Germinal center (tissue), 1 donor: ENCODE results near the gene DKKL1.
"Not testable (repeated sequence)": the region's sequence is repeated elsewhere in the genome, so short reads cannot be mapped to it uniquely, and the experiment has no call there.

Source experiments
- DNase-seq: peaks from one replicate; pipeline ENCODE4 v3.0.0; 2012; ENCODE audit warnings: mixed read lengths, low spot score

The DKKL1 gene

GRCh38 chr19:49363268-49364082 lies at the start of gene DKKL1:
DKKL1 (plus strand) TSS chr19:49363877; CDS start chr19:49363999, 122 bp downstream.
- peak; percentile 92 for DNase-seq

GRCh38 chr19:49315111-49315510 lies 48.6 kb upstream of the DKKL1 start:
- no peak for DNase-seq

DNA sequence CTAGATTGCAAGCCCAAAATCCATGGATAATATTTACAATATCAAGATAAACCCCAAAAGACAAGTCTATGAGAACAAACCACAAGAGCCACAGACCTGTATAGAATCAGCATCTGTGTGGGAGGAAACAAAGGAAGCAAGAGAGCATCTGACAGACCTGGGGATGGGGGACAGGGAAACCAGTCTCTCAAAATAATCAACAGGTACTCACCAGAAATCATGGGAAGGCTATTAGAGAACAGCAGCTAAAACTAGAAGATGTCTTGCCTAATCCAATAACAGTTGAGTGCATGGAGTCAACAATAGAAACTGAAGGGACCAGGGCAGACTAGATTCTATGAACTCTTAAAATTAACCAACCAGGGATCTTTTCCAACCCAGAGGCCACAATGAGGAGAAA lies 47.4 kb upstream of the DKKL1 start:
- DNase-seq: no peak

- no peak for DNase-seq
Observed at GRCh38 chr19:49318296-49318695, 45.4 kb upstream of the DKKL1 start.

GRCh38 chr19:49324801-49325576 lies 38.7 kb upstream of the DKKL1 start, which contains the start of gene SLC6A16:
SLC6A16 (minus strand) TSS chr19:49325191; CDS start chr19:49311347, 13,844 bp downstream.
- no peak for DNase-seq

- DNase-seq: not testable (repeated sequence)
Observed at GRCh38 chr19:49325756-49326155, 37.9 kb upstream of the DKKL1 start.

DNA sequence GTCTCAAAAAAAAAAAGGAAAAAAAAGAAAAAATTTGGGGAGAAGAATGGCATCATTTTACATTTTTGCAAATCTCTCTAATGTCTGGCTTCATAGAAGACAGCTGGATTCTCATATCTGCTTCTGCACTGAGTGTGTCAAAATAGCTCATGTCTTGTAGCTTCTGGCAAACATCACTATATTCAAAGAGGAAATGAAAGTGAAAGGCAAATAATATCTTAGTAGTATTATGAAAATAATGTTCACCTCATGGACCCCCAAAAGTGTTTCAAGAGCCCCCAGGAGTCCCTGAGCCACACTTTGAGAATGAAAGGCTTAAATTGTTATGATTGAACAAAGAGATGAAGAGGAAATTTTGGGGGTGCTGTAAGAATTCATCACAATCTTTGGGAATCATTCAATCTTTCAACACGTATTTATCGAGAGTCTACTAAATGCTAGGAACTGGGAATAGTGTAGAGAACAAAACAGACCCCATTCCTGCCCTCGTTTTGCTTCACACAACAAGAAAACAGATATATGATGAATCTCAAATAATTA lies 37.4 kb upstream of the DKKL1 start:
- DNase-seq: peak; percentile 74

DNA sequence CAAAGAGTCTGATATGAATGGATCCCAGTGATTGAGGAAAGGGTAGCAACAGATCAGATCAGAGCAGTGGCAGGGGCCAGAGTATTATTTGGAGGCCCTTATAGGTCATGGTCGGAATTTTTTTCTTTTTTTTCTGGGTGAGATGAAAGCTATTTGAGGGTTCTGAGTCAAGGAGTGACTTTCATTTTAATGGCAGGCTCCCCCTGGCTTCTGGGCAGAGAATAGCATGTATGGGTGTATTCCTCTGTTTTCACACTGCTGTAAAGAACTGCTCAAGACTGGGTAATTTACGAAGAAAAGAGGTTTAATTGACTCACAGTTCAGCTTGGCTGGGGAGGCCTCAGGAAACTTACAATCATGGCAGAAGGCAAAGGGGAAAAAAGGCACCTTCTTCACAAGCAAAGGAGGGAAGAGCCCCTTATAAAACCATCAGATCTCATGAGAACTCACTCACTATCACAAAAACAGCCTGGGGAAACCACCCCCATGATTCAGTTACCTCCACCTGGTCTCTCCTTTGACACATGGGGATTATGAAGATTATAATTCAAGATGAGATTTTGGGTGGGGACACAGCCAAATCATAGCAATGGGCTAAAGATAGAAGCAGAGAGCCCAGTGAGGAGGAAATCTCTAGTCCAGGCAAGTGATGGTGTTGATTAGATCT lies 35.7 kb upstream of the DKKL1 start:
- DNase-seq: peak; percentile 48

DNA sequence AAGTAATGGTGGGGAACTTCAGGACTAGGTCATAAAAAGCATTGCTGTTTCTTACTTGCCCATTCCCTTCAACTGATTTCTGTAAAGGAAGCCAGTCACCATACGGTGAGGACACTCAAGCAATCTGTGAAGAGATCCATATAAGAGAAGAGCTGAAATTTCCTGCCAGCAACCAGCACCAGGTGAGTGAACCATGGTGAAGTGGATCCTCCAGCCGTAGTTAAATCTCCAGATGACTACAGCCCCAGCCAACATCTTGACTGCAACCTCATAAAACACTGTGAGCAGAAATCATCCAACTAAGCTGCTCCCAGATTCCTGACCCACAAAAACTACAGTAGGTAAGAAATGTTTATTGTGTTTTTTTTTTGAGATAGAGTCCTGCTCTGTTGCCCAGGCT lies 34.9 kb upstream of the DKKL1 start:
- no peak for DNase-seq

DNA sequence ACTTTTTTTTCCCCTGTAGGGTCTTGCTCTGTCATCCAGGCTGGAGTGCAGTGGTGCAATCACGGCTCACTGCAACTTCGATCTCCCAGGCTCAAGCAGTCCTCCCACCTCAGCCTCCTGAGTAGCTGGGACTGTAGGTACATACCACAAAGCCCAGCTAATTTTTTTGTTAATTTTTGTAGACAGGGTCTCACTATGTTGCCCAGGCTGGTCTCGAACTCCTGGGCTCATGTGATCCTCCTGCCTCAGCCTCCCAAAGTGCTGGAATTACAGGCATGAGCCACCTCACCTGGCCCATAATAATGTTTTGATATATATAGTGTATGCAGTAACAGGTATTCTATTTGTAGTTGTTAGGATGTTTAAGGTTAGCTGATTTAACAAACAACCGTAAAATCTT lies 32.5 kb upstream of the DKKL1 start:
- not testable (repeated sequence) for DNase-seq

DNA sequence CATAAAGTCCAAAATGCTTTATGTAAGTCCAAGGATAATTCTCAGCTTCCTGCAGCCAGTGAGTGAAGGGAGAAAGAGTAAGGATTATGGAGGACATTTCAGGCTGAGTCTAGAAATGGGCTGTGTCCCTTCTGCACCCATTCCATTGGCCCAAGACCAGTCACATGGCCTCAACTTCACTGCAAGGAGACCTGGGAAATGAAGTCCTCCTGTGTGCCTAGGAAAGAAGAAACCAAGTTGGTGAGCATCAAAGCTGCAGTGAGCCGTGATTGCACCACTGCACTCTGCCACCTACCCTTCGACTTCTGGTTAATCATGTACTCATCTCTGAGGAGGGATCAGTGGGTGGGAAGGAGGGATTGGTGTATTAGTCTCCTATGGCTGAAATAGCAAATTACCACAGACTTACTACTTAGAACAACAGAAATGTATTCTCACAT lies 32.0 kb upstream of the DKKL1 start:
- peak; percentile 77 for DNase-seq

GRCh38 chr19:49332691-49333417 lies 30.8 kb upstream of the DKKL1 start:
- not testable (repeated sequence) for DNase-seq

- no peak for DNase-seq
Observed at GRCh38 chr19:49333418-49333805, 30.3 kb upstream of the DKKL1 start.

DNA sequence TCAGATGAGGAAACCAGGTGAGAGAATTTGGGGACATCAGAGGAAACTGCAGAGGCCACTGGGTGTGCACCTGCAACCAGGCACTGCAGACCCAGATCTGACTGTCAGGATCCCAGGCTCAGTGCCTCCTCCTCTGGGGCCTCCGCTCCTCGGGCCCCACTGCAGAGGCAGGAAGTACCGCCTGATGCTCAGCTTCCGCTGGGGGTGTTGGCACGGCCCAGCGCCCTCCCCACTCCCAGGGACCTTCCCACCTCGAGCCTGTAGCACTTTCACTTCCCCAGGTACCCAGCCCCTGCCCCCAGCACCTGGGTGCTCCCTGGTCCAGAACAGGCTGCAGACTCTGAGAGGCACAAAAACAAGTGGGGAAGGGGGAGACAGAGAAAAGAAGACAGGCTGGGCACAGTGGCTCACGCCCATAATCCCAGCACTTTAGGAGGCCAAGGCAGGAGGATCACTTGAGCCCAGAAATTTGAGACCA lies 29.8 kb upstream of the DKKL1 start:
- peak; percentile 89 for DNase-seq

GRCh38 chr19:49335071-49335783 lies 28.4 kb upstream of the DKKL1 start, which contains the start of gene CD37:
CD37 (plus strand) TSS chr19:49335406; CDS start chr19:49335541, 135 bp downstream.
- DNase-seq: peak; percentile 72

DNA sequence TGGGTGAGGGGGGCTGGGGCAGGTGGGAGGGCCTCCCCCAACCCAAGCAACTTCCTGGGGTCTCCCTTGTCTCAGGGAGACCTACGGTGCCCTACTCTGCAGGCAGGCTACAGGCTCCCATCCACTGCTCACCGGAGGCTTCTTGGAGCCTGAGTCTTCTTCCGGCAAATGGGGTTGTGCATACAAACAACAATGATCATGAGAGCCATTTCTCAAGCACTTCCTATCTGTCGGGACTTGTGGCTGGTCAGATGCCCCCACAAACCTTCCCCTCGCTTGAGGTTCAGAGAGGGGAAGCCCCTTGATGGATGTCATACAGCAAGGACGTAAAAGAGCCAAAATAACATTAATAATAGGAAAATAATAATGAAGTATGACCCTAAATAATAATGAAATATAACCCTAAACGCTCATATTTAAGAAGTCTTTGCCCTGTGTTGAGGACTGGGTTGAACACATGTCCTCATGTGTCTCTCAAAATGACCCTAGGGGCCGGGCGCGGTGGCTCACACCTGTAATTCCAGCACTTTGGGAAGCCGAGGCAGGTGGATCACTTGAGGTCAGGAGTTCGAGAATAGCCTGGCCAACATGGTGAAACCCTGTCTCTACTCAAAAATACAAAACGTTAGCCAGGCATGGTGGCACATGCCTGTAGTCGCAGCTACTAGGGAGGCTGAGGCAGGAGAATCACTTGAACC lies 27.7 kb upstream of the DKKL1 start:
- no peak for DNase-seq

GRCh38 chr19:49336482-49337266 lies 27.0 kb upstream of the DKKL1 start:
- no peak for DNase-seq

DNA sequence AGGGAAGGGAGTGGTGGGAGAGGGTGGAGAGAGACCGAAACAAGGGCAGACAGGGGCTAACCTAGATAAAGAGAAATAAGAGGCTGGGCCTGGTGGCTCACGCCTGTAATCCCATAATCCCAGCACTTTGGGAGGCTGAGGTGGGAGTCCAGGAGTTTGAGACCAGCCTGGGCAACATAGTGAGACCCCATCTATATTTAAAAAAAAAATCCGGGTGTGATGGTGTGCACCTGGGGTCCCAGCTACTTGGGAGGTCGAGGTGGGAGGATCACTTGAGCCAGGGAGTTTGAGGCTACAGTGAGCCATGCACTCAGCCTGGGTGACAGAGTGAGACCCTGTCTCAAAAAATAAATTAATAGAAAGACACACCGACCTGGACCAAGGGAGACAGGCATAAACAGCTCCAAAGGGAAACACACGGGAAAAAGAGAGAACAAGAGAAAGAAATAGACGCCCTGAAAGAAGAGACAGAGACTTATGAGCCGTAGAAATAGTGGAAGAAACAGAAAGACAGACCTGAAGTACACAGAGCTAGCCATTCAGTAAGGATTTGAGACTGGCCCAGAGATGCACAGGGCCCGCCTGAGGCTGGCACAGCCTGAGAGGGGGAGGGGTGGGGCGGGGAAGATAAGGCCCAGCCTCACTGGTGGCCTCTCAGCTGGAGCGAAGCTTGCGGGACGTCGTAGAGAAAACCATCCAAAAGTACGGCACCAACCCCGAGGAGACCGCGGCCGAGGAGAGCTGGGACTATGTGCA lies 26.2 kb upstream of the DKKL1 start:
- no peak for DNase-seq
